Heart left ventricle (tissue), 16 donors: ENCODE data around the gene TRPC3. TPM values are rescaled to one million over a fixed set of nuclear protein-coding genes. Genes with fewer than 3 reads are reported as not detected.

ENCODE experiments used
- ATAC-seq, 4 donors: fragments of 200-7000 bp; cut with Tn5 transposase; one replicate each; pipeline ENCODE4 v1.9.1; 2020 to 2022; ENCODE audit warnings: moderate library complexity in 4 of 4, mild to moderate bottlenecking in 3 of 4, moderate number of reproducible peaks in 1 of 4
- DNase-seq, 5 donors: peaks; one replicate each; pipeline ENCODE4 v3.0.0-alpha.2; 2020
- H3K27ac ChIP-seq, 12 donors: fragments of 200-600 bp; sonication (generic) in 4 of 12; one replicate each; pipeline versions ENCODE4 v1.5.0 to v1.8.0; 2016 to 2022; ENCODE audit warnings: mild to moderate bottlenecking in 2 of 12
- H3K27me3 ChIP-seq, 9 donors: fragments of 200-600 bp; sonication (generic) in 2 of 9; one replicate each; pipeline versions ENCODE4 v1.5.1 to v1.8.0; 2016 to 2022; ENCODE audit warnings: mild to moderate bottlenecking in 3 of 9
- H3K36me3 ChIP-seq, 9 donors: fragments of 200-600 bp; sonication (generic) in 2 of 9; one replicate each; pipeline versions ENCODE4 v1.5.0 to v1.8.0; 2018 to 2022; ENCODE audit warnings: mild to moderate bottlenecking in 2 of 9
- H3K4me1 ChIP-seq, 12 donors: fragments of 200-600 bp; sonication (generic) in 4 of 12; one replicate each; pipeline versions ENCODE4 v1.5.0 to v1.8.0; 2016 to 2022; ENCODE audit warnings: mild to moderate bottlenecking in 3 of 12
- H3K4me3 ChIP-seq, 12 donors: fragments of 200-600 bp; sonication (generic) in 4 of 12; one replicate each; pipeline versions ENCODE4 v1.5.0 to v1.8.0; 2017 to 2022; ENCODE audit warnings: mild to moderate bottlenecking in 9 of 12, moderate library complexity in 4 of 12
- H3K9me3 ChIP-seq, 12 donors: fragments of 200-600 bp; sonication (generic) in 4 of 12; one replicate each; pipeline versions ENCODE4 v1.5.0 to v1.8.0; 2016 to 2022; ENCODE audit warnings: mild to moderate bottlenecking in 1 of 12
- POLR2A ChIP-seq, 2 donors: fragments of 450-650 bp; IDR thresholded peaks; one replicate each; pipeline ENCODE4 v1.6.1; 2017; ENCODE audit warnings: antibody characterized with exemption in 2 of 2, mild to moderate bottlenecking in 2 of 2, moderate library complexity in 2 of 2
- WGBS, 4 donors: extraction: QIAGEN DNeasy Blood & Tissue Kit in 2 of 4; methylation state at CpG; one replicate each; pipeline versions ENCODE4 v1.1.5 to v1.1.7; 2013 to 2018; 5-methylcytosine and 5-hydroxymethylcytosine counted together
- intact Hi-C, 10 donors: fragments of 100-400 bp; cut with DNase I; formaldehyde crosslinking; loops; one replicate each; pipeline versions ENCODE4 v1.11.1 to v1.14.2; 2022
- polyA plus RNA-seq, 2 donors: library from polyadenylated mRNA; stranded (reverse); fragments of 200-250 nt; gene quantifications; one replicate each; pipeline ENCODE4 v1.2.3, GENCODE V29; 2013
- total RNA-seq, 9 donors: library from RNA; depleted of rRNA in 2 of 9; stranded (reverse); fragments of >200 nt in 2 of 9; fragmentation: NEBNext Ultra II Directional in 3 of 9; extraction: Animal tissue kit (Norgen Biotek cat#: 25700) in 3 of 9; gene quantifications; one replicate each; pipeline versions ENCODE4 v1.1.0 to v1.2.4, GENCODE V29; 2016 to 2023
- TF ChIP-seq, protein P1 (sequence below), 12 donors: fragments of 200-600 bp; sonication (generic) in 4 of 12; IDR thresholded peaks; one replicate each; pipeline versions ENCODE4 v1.5.0 to v1.8.0; 2018 to 2022; ENCODE audit warnings: antibody characterized with exemption in 12 of 12, mild to moderate bottlenecking in 5 of 12
- donor health status: ischemic (EF 13 %, LVEDD 7.1; RV severe dilation, severe dysfunction).
- donor health status: healthy with polysubstance abuse.
- donor health status: DM: no; HTN: yes; CAD: no.
- donor health status: DM: no; HTN: no; CAD: no.
- donor health status: ischemic (EF 25% LVEDD 6.9; RV normal size, moderate dysfunction).
- donor health status: ischemic (EF 25% LVEDD 5.7; RV mildly dilated, moderate dysfunction).
- donor health status: healthy.
- donor health status: DM: yes; HTN: yes; CAD: no.
- donor health status: ischemic (EF 35%, LVEDD 5.7; RV mildly dilated, moderate dysfunction).
- donor health status: nonischemic (EF 11% LVEDD 7.7; RV severe dilation, severe dysfunction).
- donor health status: DM: yes; HTN: yes; CAD: no.
- donor health status: PGD.
- donor health status: ischemic (EF 29% LVEDD 5.4; RV normal size, mild dysfunction).
- donor health status: nonischemic (EF 23%, LVEDD 6.1; RV moderate dilation, normal function).

Gene TRPC3
- total and polyA plus RNA-seq, 11 donors = 0.06 to 0.29 (median 0.15) TPM; not detected in 1

DNA sequence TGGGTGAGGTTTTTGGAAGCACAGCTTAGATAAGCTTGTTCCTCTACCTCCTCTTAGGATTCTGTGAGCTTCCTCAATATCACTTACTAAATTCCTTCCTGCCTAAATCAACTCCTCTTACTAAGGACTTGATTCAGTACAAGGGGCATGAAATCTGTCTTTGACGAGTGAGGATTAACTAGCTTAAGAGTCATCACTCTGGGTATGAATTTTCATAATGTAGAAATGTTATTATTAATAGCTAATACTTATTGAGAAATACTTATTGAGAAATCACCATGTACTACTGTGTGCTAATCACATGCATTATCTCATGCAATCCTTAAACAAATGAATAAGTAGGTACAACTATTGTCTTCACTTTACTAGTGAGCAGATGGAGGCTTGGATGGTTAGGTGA lies 28.6 kb downstream of the TRPC3 start:
- no peaks in the 10 kb centered on the region for H3K36me3 ChIP-seq
- WGBS, 4 donors = 75 to 94% (median 82%) methylated on average over 1 of the region's 1 CpG
- H3K4me1 ChIP-seq = no peaks in the 10 kb centered on the region
- H3K27me3 ChIP-seq = peaks cover 0 to 3% (median 0%) of the 10 kb centered on the region in 9 donors
- TF ChIP-seq POLR2A (IDR thresholded peaks at IDR 0.05) = no peak
- TF ChIP-seq, protein P1, sequence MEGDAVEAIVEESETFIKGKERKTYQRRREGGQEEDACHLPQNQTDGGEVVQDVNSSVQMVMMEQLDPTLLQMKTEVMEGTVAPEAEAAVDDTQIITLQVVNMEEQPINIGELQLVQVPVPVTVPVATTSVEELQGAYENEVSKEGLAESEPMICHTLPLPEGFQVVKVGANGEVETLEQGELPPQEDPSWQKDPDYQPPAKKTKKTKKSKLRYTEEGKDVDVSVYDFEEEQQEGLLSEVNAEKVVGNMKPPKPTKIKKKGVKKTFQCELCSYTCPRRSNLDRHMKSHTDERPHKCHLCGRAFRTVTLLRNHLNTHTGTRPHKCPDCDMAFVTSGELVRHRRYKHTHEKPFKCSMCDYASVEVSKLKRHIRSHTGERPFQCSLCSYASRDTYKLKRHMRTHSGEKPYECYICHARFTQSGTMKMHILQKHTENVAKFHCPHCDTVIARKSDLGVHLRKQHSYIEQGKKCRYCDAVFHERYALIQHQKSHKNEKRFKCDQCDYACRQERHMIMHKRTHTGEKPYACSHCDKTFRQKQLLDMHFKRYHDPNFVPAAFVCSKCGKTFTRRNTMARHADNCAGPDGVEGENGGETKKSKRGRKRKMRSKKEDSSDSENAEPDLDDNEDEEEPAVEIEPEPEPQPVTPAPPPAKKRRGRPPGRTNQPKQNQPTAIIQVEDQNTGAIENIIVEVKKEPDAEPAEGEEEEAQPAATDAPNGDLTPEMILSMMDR (IDR thresholded peaks at IDR 0.05) = no peak
- intact Hi-C loops = no loop called here
- H3K4me3 ChIP-seq = no peak overlapping the region
- no peak for ATAC-seq
- no peak for DNase-seq
- no peaks in the 10 kb centered on the region for H3K9me3 ChIP-seq
- H3K27ac ChIP-seq = no peak overlapping the region

DNA sequence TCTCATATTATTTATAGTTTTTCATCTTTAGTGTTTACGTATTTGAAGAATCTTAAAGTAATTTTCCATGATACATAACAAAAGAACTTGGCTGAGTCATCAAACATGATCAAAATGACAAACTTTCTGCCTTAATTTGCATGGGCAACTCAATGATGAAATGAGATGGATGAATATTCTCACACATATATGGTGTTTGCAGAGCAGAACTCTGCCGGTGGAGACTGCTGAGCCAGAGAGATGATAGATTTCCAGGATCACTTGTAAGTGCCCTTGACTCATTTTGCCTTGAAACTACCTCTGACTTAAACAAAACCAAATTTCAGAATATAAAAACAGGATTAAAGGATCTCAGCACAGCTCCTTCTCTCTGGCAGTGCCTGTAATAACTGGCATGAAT lies 38.2 kb downstream of the TRPC3 start:
- TF ChIP-seq POLR2A (IDR thresholded peaks at IDR 0.05) = no peak
- TF ChIP-seq, protein P1 (IDR thresholded peaks at IDR 0.05) = no peak
- WGBS, 4 donors = 91 to 94% (median 93%) methylated on average over 2 of the region's 2 CpGs
- H3K4me3 ChIP-seq = no peak overlapping the region
- H3K36me3 ChIP-seq = no peaks in the 10 kb centered on the region
- no peak overlapping the region for H3K27ac ChIP-seq
- no peak for ATAC-seq
- no peak for DNase-seq
- no peaks in the 10 kb centered on the region for H3K4me1 ChIP-seq
- intact Hi-C loops = no loop called here
- H3K9me3 ChIP-seq = no peaks in the 10 kb centered on the region
- no peaks in the 10 kb centered on the region for H3K27me3 ChIP-seq

DNA sequence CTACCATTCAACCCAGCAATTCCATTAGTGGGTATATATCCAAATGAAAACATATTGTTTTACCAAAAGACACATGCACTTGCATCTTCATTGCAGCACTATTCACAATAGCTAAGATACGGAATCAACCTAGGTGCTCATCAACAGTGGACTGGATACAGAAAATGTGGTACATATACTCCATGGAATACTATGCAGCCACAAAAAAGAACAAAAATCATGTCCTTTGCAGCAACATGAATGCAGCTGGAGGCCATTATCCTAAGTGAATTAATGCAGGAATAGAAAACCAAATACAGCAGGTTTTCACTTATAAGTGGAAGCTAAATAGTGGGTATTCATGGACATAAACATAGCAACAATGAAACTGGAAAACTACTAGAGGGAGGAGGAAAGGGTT lies 43.5 kb downstream of the TRPC3 start:
- no peak for TF ChIP-seq POLR2A (IDR thresholded peaks at IDR 0.05)
- TF ChIP-seq, protein P1 (IDR thresholded peaks at IDR 0.05) = no peak

DNA sequence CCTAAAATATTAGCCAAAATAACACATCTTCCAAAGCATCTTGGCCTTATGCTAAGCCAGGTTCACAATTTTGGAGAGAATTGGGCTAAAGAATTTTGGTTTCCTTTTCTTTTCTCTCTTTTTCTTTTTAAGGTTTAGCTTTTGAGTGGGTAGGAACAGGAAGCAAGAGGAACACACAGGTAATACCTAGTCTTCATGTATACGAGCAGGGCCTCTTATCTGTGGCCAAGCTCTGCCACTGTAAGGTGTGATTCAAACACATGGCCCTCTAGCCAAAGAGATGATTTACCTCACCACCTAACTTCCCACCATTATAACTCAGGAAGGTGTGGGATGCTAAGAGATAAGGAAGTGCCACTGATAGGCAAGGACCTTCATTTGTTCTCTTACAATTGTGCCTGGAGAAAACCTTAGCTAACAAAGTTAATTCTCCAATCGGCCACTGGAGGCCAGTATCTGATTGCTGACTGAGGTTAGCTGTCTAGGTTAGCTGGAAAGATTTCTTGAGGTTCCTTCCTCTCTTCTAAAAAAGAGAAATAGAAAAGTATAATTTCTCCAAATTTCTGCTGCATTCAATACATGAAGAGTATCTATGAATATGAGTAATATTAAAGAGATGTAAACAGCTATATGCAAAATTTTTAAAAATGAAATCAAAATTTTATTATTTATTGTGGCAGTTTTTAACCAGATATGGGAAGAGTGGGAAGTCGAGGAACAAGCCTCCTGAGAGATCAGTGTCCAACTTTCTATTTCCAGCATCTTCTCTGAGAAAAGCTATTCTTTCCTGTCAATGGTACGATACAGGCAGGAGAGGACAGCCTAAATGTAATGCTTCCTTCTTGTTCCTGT lies 51.5 kb downstream of the TRPC3 start:
- DNase-seq (peak in 4 of 5 donors; percentile 21 to 29 (median 24)), ATAC-seq (peak in 2 of 4 donors; percentile 46 to 68)
- Histone ChIP-seq H3K4me1 (no peaks in the 10 kb centered on the region), H3K27me3 (peaks cover 0 to 14% (median 0%) of the 10 kb centered on the region in 9 donors), H3K4me3 (no peak overlapping the region), H3K36me3 (no peaks in the 10 kb centered on the region), H3K9me3 (no peaks in the 10 kb centered on the region), H3K27ac (no peak overlapping the region)
- WGBS, 4 donors = 53 to 60% (median 55%) methylated on average over 4 of the region's 4 CpGs
- intact Hi-C loops = loop anchor here in 9 of 10 donors (5.0 to 10.0 kb wide), 4 partner anchors 314 to 677 kb away; no protein-coding TSS in a partner anchor
- TF ChIP-seq, protein P1 (IDR thresholded peaks at IDR 0.05) = peak; percentile 50 to 76 (median 64)
- no peak for TF ChIP-seq POLR2A (IDR thresholded peaks at IDR 0.05)

More for the DNA sequence above, 43.5 kb downstream of the TRPC3 start:
- no peaks in the 10 kb centered on the region for H3K36me3 ChIP-seq
- 96% methylated on average over 1 of the region's 1 CpG for WGBS, 4 donors
- no peak overlapping the region for H3K4me3 ChIP-seq
- H3K27ac ChIP-seq = no peak overlapping the region
- intact Hi-C loops = loop anchor here in 2 of 10 donors (10.0 kb wide), 2 partner anchors 306 to 666 kb away; no protein-coding TSS in a partner anchor
- H3K4me1 ChIP-seq = no peaks in the 10 kb centered on the region
- no peak for DNase-seq
- H3K27me3 ChIP-seq = peaks cover 0 to 6% (median 0%) of the 10 kb centered on the region in 9 donors
- H3K9me3 ChIP-seq = peaks cover 0 to 3% (median 0%) of the 10 kb centered on the region in 12 donors
- no peak for ATAC-seq
